Prostate gland (tissue), 2 donors: ENCODE data around the gene MTSS2.

Experiments used
- POLR2A ChIP-seq: fragments of 450-650 bp; IDR thresholded peaks from one replicate; pipeline ENCODE4 v1.6.1; 2016; ENCODE audit warnings: antibody characterized with exemption, mild to moderate bottlenecking
- POLR2AphosphoS5 ChIP-seq: sonication (generic); formaldehyde crosslinking; IDR thresholded peaks from one replicate; pipeline ENCODE4 v1.6.1; 2017; ENCODE audit warnings: antibody characterized with exemption
- TF ChIP-seq, protein P1 (sequence below), 4 experiments: fragments of 200-600 bp in 2 of 4; fragments of 450-650 bp in 2 of 4; sonication (generic) in 2 of 4; IDR thresholded peaks; 1 replicate in 3 of 4; 2 replicates in 1 of 4; pipeline ENCODE4 v1.5.1; 2016 to 2019; ENCODE audit warnings: antibody characterized with exemption in 4 of 4, mild to moderate bottlenecking in 2 of 4, moderate library complexity in 2 of 4

DNA sequence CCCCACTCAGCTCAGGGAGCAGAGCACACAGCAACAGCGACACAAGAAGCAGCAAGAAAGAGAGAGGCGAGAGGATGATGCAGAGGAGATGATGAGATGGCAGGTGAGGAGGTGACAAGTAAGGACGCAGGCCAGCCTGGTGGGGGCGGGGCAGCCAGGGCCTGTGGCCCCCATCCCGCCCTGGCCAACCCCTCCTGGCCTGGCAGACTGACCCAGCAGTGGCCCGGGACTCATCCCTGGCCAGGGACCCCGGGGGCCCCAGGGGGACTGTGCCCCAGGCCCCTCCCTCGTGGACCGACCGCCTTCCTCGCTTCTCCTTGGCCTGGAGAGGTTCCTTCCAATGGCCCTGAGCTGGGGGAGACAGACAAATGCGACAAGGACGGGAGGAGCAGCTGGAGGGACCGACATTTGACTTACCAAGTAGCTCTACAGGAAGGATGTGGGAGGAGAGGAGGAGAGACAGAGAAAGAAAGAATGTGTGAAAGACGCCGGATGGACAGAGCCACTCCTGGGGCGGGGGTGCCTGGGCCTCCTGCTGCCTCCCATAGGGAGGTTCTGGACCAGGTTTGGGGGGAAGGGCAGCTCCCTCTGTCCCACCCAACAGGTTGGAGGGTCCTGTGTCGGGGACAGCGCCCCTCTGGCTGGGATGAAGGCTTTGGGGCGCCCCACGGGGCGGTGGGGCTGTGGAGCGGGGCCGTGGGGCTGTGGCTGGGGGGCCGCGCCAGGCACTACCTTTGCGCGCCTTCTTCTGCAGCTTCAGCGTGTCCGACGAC, 6.8 kb downstream of the MTSS2 start:
- no peak for TF ChIP-seq POLR2AphosphoS5
- TF ChIP-seq, protein P1, sequence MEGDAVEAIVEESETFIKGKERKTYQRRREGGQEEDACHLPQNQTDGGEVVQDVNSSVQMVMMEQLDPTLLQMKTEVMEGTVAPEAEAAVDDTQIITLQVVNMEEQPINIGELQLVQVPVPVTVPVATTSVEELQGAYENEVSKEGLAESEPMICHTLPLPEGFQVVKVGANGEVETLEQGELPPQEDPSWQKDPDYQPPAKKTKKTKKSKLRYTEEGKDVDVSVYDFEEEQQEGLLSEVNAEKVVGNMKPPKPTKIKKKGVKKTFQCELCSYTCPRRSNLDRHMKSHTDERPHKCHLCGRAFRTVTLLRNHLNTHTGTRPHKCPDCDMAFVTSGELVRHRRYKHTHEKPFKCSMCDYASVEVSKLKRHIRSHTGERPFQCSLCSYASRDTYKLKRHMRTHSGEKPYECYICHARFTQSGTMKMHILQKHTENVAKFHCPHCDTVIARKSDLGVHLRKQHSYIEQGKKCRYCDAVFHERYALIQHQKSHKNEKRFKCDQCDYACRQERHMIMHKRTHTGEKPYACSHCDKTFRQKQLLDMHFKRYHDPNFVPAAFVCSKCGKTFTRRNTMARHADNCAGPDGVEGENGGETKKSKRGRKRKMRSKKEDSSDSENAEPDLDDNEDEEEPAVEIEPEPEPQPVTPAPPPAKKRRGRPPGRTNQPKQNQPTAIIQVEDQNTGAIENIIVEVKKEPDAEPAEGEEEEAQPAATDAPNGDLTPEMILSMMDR (IDR thresholded peaks at IDR 0.05), result no peak
- no peak for TF ChIP-seq POLR2A
